LNCaP clone FGC (cell line): Measurements from ENCODE around the gene SART3.
A peak's percentile ranks its signal among the peaks of the same experiment; 100 is the strongest.

ENCODE experiments used
- DNase-seq: peaks from one replicate; pipeline ENCODE4 v3.0.0-alpha.2; 2011; ENCODE audit warnings: low read depth
- H3K4me3 ChIP-seq: 2 replicates; pipeline ENCODE4 v1.5.1; 2011; ENCODE audit warnings: mild to moderate bottlenecking, low read depth, low read length, control low read depth
- CTCF ChIP-seq: IDR thresholded peaks from 2 replicates; pipeline ENCODE4 v1.5.1; 2012; ENCODE audit warnings: mild to moderate bottlenecking; ENCODE audit not compliant: control insufficient read depth, insufficient read depth; ENCODE audit errors: extremely low read depth

SART3 gene

GRCh38 chr12:108514973-108515814, 45.8 kb downstream of the SART3 start, which contains the start of gene FICD:
Gene FICD, plus strand, starts transcription at chr12:108515277. Its CDS starts 1,696 bp downstream, at chr12:108516973.
- no peak for TF ChIP-seq CTCF
- H3K4me3 ChIP-seq = peak within 1 kb of the TSS; percentile 82
- peak; percentile 96 for DNase-seq

- no peak for TF ChIP-seq CTCF
- DNase-seq = no peak
- H3K4me3 ChIP-seq = peak overlapping the region; percentile 82
Observed at GRCh38 chr12:108514468-108514972, 46.5 kb downstream of the SART3 start.

- DNase-seq = peak; percentile 33
- peak; percentile 86 for TF ChIP-seq CTCF
- no peak overlapping the region for H3K4me3 ChIP-seq
Observed at GRCh38 chr12:108511633-108512540, 49.1 kb downstream of the SART3 start.

GRCh38 chr12:108510836-108511235, 50.1 kb downstream of the SART3 start:
- no peak for DNase-seq
- no peak for TF ChIP-seq CTCF
- H3K4me3 ChIP-seq = no peak overlapping the region

- no peak overlapping the region for H3K4me3 ChIP-seq
- no peak for DNase-seq
- no peak for TF ChIP-seq CTCF
Observed at GRCh38 chr12:108509806-108510205, 51.2 kb downstream of the SART3 start.

GRCh38 chr12:108507971-108508642, 52.9 kb downstream of the SART3 start:
- no peak overlapping the region for H3K4me3 ChIP-seq
- DNase-seq = no peak
- TF ChIP-seq CTCF = no peak
